Measurements from ENCODE around the gene NRSN2.

NRSN2 gene

GRCh38 chr20:396252-396618 is 49.3 kb downstream of the NRSN2 start:
- in situ Hi-C loops (cut with MboI; ENCODE audit: low sequenced_read_pairs): no loop called here

GRCh38 chr20:396619-397431 is 49.9 kb downstream of the NRSN2 start:
- in situ Hi-C loops (cut with MboI; ENCODE audit: low sequenced_read_pairs): no loop called here

- in situ Hi-C loops (cut with MboI; ENCODE audit: low sequenced_read_pairs): no loop called here
These were observed 50.7 kb downstream of the NRSN2 start for GRCh38 chr20:397432-398237.

GRCh38 chr20:399182-399707 is 52.3 kb downstream of the NRSN2 start:
- in situ Hi-C loops (cut with MboI; ENCODE audit: low sequenced_read_pairs): no loop called here

GRCh38 chr20:400128-400453 is 53.2 kb downstream of the NRSN2 start:
- in situ Hi-C loops (cut with MboI; ENCODE audit: low sequenced_read_pairs): no loop called here

GRCh38 chr20:400454-401275 is 53.8 kb downstream of the NRSN2 start:
- in situ Hi-C loops (cut with MboI; ENCODE audit: low sequenced_read_pairs): no loop called here

- in situ Hi-C loops (cut with MboI; ENCODE audit: low sequenced_read_pairs): no loop called here
These were observed 55.0 kb downstream of the NRSN2 start for GRCh38 chr20:401682-402495.

GRCh38 chr20:402496-402885 is 55.6 kb downstream of the NRSN2 start:
- in situ Hi-C loops (cut with MboI; ENCODE audit: low sequenced_read_pairs): no loop called here

GRCh38 chr20:402898-403581 is 56.1 kb downstream of the NRSN2 start:
- in situ Hi-C loops (cut with MboI; ENCODE audit: low sequenced_read_pairs): no loop called here

- in situ Hi-C loops (cut with MboI; ENCODE audit: low sequenced_read_pairs): no loop called here
These were observed 56.7 kb downstream of the NRSN2 start for GRCh38 chr20:403582-403957.

GRCh38 chr20:404088-404487 is 57.2 kb downstream of the NRSN2 start:
- in situ Hi-C loops (cut with MboI; ENCODE audit: low sequenced_read_pairs): no loop called here

All from HL-60/S4 (cell line).